T-helper 2 cell treated with Interferon-gamma antibody and Interleukin-4, amounts not matched to agents 5 μg/mL and 100 μg/mL, for 36 hours (primary cell): ENCODE results near the gene PTEN.

Experiments
- DNase-seq: peaks from one replicate; pipeline ENCODE4 v3.0.0; 2021; ENCODE audit warnings: low spot score
- H3K27ac Mint-ChIP-seq: one replicate; pipeline ENCODE4 v1.8.0; 2021; ENCODE audit warnings: mild to moderate bottlenecking, mixed read lengths
- H3K27me3 Mint-ChIP-seq: one replicate; pipeline ENCODE4 v1.8.0; 2021; ENCODE audit warnings: low read depth, mixed read lengths
- H3K36me3 Mint-ChIP-seq: one replicate; pipeline ENCODE4 v1.8.0; 2021; ENCODE audit warnings: low read depth, mixed read lengths
- H3K4me1 Mint-ChIP-seq: one replicate; pipeline ENCODE4 v1.8.0; 2021; ENCODE audit warnings: low read depth, mixed read lengths
- H3K4me3 Mint-ChIP-seq: one replicate; pipeline ENCODE4 v1.8.0; 2022; ENCODE audit warnings: mild to moderate bottlenecking, moderate library complexity, mixed read lengths
- H3K9me3 Mint-ChIP-seq: one replicate; pipeline ENCODE4 v1.8.0; 2021; ENCODE audit warnings: mixed read lengths

Gene PTEN

DNA sequence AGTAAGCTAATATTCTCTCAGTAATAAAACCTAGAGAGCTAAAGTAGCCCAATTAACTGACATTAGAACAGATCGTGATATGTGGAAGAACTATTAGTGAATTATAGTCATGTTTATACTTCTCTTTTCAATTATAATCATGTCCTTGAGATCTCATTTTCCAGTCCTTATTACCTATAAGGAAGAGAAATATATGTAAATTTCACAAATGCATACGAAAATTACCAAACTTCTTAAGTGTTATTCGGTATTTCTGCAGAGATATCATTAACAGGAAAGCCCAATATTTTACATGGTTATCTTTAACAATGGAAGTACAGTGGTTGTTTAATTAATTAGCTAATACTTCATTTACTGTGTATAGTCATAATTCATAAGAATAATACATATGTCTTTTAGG is 110.7 kb downstream of the PTEN start:
- Mint-ChIP-seq H3K27me3 (no peaks in the 10 kb centered on the region), H3K9me3 (peaks cover 5% of the 10 kb centered on the region), H3K4me1 (peaks cover 1% of the 10 kb centered on the region), H3K36me3 (peaks cover 4% of the 10 kb centered on the region), H3K27ac (no peak overlapping the region), H3K4me3 (no peak overlapping the region)
- DNase-seq = no peak

GRCh38 chr10:87974769-87975168 is 111.3 kb downstream of the PTEN start:
- Mint-ChIP-seq H3K27me3 (no peaks in the 10 kb centered on the region), H3K4me3 (no peak overlapping the region), H3K36me3 (peaks cover 4% of the 10 kb centered on the region), H3K27ac (no peak overlapping the region), H3K4me1 (peaks cover 1% of the 10 kb centered on the region), H3K9me3 (peaks cover 5% of the 10 kb centered on the region)
- no peak for DNase-seq

- Mint-ChIP-seq H3K36me3 (peaks cover 4% of the 10 kb centered on the region), H3K27ac (no peak overlapping the region), H3K4me3 (no peak overlapping the region), H3K27me3 (no peaks in the 10 kb centered on the region), H3K4me1 (peaks cover 1% of the 10 kb centered on the region), H3K9me3 (peaks cover 5% of the 10 kb centered on the region)
- DNase-seq = no peak
Observed at GRCh38 chr10:87976101-87976743, 112.8 kb downstream of the PTEN start.

DNA sequence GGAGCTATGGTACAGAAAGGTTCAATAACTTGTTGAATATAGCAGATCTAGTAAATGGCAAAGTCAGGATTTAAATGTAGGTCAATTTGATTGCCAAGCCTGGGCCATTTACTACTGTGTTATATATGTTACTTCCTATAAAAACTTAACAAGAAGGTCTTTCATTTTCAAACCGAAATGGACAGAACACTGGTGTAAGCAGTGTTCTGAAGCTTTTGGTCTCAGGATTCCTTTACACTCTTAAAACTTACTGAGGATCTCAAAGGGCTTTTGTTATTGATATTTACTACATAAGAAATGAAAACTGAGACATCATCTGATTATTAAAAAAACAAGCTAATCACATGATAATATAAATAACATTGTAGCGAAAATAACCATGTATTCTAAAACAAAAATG is 114.7 kb downstream of the PTEN start:
- peaks cover 1% of the 10 kb centered on the region for H3K36me3 Mint-ChIP-seq
- no peaks in the 10 kb centered on the region for H3K27me3 Mint-ChIP-seq
- no peak overlapping the region for H3K27ac Mint-ChIP-seq
- DNase-seq = no peak
- H3K4me1 Mint-ChIP-seq = peaks cover 1% of the 10 kb centered on the region
- no peak overlapping the region for H3K4me3 Mint-ChIP-seq
- H3K9me3 Mint-ChIP-seq = no peaks in the 10 kb centered on the region

DNA sequence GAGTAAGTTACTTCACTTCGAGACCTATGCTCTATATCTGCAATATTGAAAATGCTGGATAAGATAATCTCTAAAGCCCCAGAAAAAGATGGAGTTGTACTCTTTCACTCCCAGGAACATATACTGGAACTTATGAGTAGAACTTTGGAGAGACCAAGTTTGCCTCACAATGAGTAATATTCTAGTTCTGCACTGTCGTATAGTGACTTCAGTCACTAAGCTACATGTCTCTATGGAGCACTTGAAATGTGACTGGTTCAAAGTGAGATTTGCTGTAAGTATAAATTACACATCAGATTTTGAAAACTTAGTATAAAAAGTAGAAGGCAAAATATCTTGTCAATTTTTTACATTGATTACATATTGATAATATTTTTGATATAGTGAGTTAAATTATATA is 116.4 kb downstream of the PTEN start:
- Mint-ChIP-seq H3K4me1 (peaks cover 1% of the 10 kb centered on the region), H3K36me3 (peaks cover 1% of the 10 kb centered on the region), H3K9me3 (no peaks in the 10 kb centered on the region), H3K27ac (no peak overlapping the region), H3K27me3 (peaks cover 3% of the 10 kb centered on the region), H3K4me3 (no peak overlapping the region)
- DNase-seq = no peak

GRCh38 chr10:87983716-87984115 is 120.3 kb downstream of the PTEN start:
- no peaks in the 10 kb centered on the region for H3K9me3 Mint-ChIP-seq
- H3K27me3 Mint-ChIP-seq = peaks cover 12% of the 10 kb centered on the region
- H3K27ac Mint-ChIP-seq = no peak overlapping the region
- DNase-seq = no peak
- H3K36me3 Mint-ChIP-seq = no peaks in the 10 kb centered on the region
- H3K4me1 Mint-ChIP-seq = no peaks in the 10 kb centered on the region
- H3K4me3 Mint-ChIP-seq = no peak overlapping the region

GRCh38 chr10:87987206-87987605 is 123.8 kb downstream of the PTEN start:
- no peaks in the 10 kb centered on the region for H3K36me3 Mint-ChIP-seq
- H3K9me3 Mint-ChIP-seq = no peaks in the 10 kb centered on the region
- H3K27me3 Mint-ChIP-seq = peaks cover 15% of the 10 kb centered on the region
- H3K27ac Mint-ChIP-seq = no peak overlapping the region
- H3K4me1 Mint-ChIP-seq = no peaks in the 10 kb centered on the region
- H3K4me3 Mint-ChIP-seq = no peak overlapping the region
- DNase-seq = no peak

GRCh38 chr10:87991946-87992345 is 128.5 kb downstream of the PTEN start:
- Mint-ChIP-seq H3K4me3 (no peak overlapping the region), H3K36me3 (no peaks in the 10 kb centered on the region), H3K4me1 (peaks cover 3% of the 10 kb centered on the region), H3K27ac (no peak overlapping the region), H3K27me3 (peaks cover 11% of the 10 kb centered on the region), H3K9me3 (no peaks in the 10 kb centered on the region)
- DNase-seq = no peak

- Mint-ChIP-seq H3K27ac (no peak overlapping the region), H3K4me1 (no peaks in the 10 kb centered on the region), H3K4me3 (no peak overlapping the region), H3K9me3 (peaks cover 4% of the 10 kb centered on the region), H3K27me3 (peaks cover 2% of the 10 kb centered on the region), H3K36me3 (no peaks in the 10 kb centered on the region)
- DNase-seq = no peak
Observed at GRCh38 chr10:88004451-88004850, 141.0 kb downstream of the PTEN start.

DNA sequence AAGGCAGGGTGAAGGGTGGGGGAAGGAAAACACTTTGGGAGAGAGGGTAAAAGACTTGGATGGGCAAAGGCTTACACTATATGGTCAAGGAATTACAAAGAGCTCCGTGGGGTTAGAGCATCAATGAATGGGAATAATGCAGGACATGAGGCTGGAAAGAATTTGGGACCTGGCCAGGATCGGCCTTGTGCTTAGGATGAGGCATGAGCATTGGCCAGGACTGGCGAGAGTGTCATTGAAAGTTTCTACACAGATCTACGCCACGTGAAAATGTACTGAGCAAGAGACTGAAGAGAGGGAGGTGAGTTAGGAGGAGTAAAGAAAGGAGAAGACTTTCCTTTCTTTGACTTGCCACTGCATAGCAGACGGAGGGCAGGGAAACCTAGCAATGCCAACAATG is 142.8 kb downstream of the PTEN start:
- Mint-ChIP-seq H3K27me3 (no peaks in the 10 kb centered on the region), H3K4me1 (no peaks in the 10 kb centered on the region), H3K27ac (no peak overlapping the region), H3K4me3 (no peak overlapping the region), H3K36me3 (no peaks in the 10 kb centered on the region), H3K9me3 (no peaks in the 10 kb centered on the region)
- no peak for DNase-seq

- Mint-ChIP-seq H3K27ac (no peak overlapping the region), H3K9me3 (no peaks in the 10 kb centered on the region), H3K4me1 (no peaks in the 10 kb centered on the region), H3K27me3 (no peaks in the 10 kb centered on the region), H3K36me3 (no peaks in the 10 kb centered on the region), H3K4me3 (no peak overlapping the region)
- DNase-seq = no peak
Observed at GRCh38 chr10:88008866-88009470, 145.5 kb downstream of the PTEN start.

DNA sequence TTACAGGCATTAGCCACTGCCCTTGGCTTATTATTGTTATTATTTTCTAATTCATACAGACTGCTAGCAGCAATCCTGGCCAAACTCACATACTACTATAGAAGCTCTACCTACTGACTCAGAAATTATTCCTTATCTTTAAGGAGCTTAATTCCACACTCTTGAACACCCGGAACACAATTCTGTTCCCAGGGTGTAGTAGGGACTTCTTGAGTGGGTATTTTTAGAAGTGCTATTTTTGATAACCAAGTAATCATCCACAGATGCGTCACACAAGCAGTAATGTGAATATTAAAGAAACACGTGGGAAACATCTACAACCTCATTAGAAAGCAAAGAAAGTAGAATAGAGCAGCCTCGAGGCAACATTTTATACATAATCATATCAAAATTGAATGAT is 149.2 kb downstream of the PTEN start:
- H3K4me1 Mint-ChIP-seq = no peaks in the 10 kb centered on the region
- no peak overlapping the region for H3K27ac Mint-ChIP-seq
- H3K9me3 Mint-ChIP-seq = no peaks in the 10 kb centered on the region
- peaks cover 3% of the 10 kb centered on the region for H3K27me3 Mint-ChIP-seq
- H3K4me3 Mint-ChIP-seq = no peak overlapping the region
- DNase-seq = no peak
- H3K36me3 Mint-ChIP-seq = no peaks in the 10 kb centered on the region

DNA sequence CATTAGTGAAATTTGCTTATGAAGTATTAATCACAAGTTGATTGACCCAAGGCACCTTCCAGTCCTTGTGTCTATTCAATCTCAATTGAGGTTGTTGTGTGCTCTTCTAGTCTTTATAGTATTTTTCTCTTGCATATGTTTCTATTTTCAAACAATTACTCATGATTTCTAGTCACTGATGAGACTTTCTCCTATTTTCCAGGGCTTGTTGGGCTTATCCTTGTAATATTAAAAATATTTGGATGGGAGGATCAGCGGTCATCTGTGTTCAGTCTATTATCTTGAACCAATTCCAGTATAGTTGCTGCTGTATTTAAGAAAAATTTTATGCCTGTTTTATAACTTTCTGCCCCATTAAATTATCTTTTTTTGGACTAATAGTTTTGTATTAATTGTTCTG is 154.4 kb downstream of the PTEN start:
- Mint-ChIP-seq H3K4me1 (no peaks in the 10 kb centered on the region), H3K4me3 (no peak overlapping the region), H3K27me3 (peaks cover 5% of the 10 kb centered on the region), H3K9me3 (no peaks in the 10 kb centered on the region), H3K27ac (no peak overlapping the region), H3K36me3 (no peaks in the 10 kb centered on the region)
- DNase-seq = no peak

DNA sequence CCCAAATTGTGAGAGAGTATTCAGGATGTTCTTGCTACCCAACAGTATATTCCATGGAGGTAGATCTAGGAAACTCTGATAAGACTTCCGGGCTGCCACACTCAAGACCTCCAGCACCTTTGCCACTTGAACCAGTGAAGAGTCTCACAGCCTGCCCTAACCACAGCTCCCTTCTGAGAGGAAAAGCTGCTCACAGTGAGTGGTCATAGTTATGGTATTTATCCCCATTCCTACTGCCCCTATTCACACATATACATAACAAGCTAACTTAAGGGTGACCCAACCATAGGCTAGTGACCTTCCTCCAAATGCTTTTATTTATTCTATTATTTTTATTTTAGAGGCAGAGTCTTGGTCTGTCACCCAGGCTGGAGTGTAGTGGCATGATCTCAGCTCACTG is 156.3 kb downstream of the PTEN start:
- no peak overlapping the region for H3K27ac Mint-ChIP-seq
- no peak overlapping the region for H3K4me3 Mint-ChIP-seq
- no peak for DNase-seq
- H3K4me1 Mint-ChIP-seq = no peaks in the 10 kb centered on the region
- H3K27me3 Mint-ChIP-seq = peaks cover 7% of the 10 kb centered on the region
- H3K36me3 Mint-ChIP-seq = no peaks in the 10 kb centered on the region
- peaks cover 6% of the 10 kb centered on the region for H3K9me3 Mint-ChIP-seq
